Stomach (tissue), 4 donors: Measurements from ENCODE around the gene RBFOX2.

Experiments
- CTCF ChIP-seq, 7 experiments: fragments of 450-650 bp in 4 of 7; fragments of 200-600 bp in 3 of 7; sonication (generic) in 3 of 7; IDR thresholded peaks; one replicate each; pipeline ENCODE4 v1.5.1; 2016 to 2019; ENCODE audit warnings: antibody characterized with exemption in 7 of 7, control low read depth in 2 of 7, mild to moderate bottlenecking in 1 of 7
- POLR2AphosphoS5 ChIP-seq, 3 donors: sonication (generic); formaldehyde crosslinking; IDR thresholded peaks; one replicate each; pipeline ENCODE4 v1.6.1; 2016; ENCODE audit warnings: antibody characterized with exemption in 3 of 3

GRCh38 chr22:35821654-35822053 is 207.0 kb downstream of the RBFOX2 start:
- no peak for TF ChIP-seq CTCF (IDR thresholded peaks at IDR 0.05)
- TF ChIP-seq POLR2AphosphoS5 (IDR thresholded peaks at IDR 0.05) = no peak
